Right cardiac atrium (tissue), 5 donors: Measurements from ENCODE around the gene ALDH1L2. TPM values are rescaled to one million over a fixed set of nuclear protein-coding genes. Genes with fewer than 3 reads are reported as not detected.

ENCODE experiments used
- ATAC-seq, 2 donors: fragments of 200-7000 bp; cut with Tn5 transposase; one replicate each; pipeline versions ENCODE4 v1.8.0 to v1.9.1; 2020; ENCODE audit warnings: moderate library complexity in 2 of 2, mild to moderate bottlenecking in 1 of 2
- DNase-seq, 3 donors: peaks; one replicate each; pipeline ENCODE4 v3.0.0-alpha.2; 2020
- H3K27ac ChIP-seq: one replicate; pipeline ENCODE4 v1.5.1; 2013; ENCODE audit warnings: mild to moderate bottlenecking, low read length, control low read depth, moderate library complexity
- H3K27me3 ChIP-seq: one replicate; pipeline ENCODE4 v1.6.1; 2013; ENCODE audit not compliant: control insufficient read depth, insufficient read depth
- H3K4me1 ChIP-seq: one replicate; pipeline ENCODE4 v1.6.1; 2013; ENCODE audit warnings: low read length; ENCODE audit not compliant: control insufficient read depth, insufficient read depth
- H3K4me3 ChIP-seq: one replicate; pipeline ENCODE4 v1.5.1; 2013; ENCODE audit warnings: low read length, control low read depth
- H3K9me3 ChIP-seq: one replicate; pipeline ENCODE4 v1.6.1; 2013; ENCODE audit warnings: low read length; ENCODE audit not compliant: control insufficient read depth
- WGBS: extraction: QIAGEN DNeasy Blood & Tissue Kit; methylation state at CpG from one replicate; pipeline ENCODE4 v1.1.7; 2013; 5-methylcytosine and 5-hydroxymethylcytosine counted together
- intact Hi-C, 4 donors: fragments of 100-400 bp; cut with DNase I; formaldehyde crosslinking; loops; one replicate each; pipeline versions ENCODE4 v1.11.0 to v1.14.0; 2022 to 2023
- polyA plus RNA-seq: library from polyadenylated mRNA; stranded (reverse); fragments of 200-250 nt; gene quantifications from one replicate; pipeline ENCODE4 v1.2.3, GENCODE V29; 2013
- total RNA-seq, 4 donors: library from RNA; stranded (reverse); fragmentation: NEBNext Ultra II Directional; extraction: Animal tissue kit (Norgen Biotek cat#: 25700); gene quantifications; one replicate each; pipeline ENCODE4 v1.2.1, GENCODE V29; 2021
- donor health status: healthy with polysubstance abuse.
- donor health status: DM: no; HTN: yes; CAD: no.
- donor health status: DM: no; HTN: no; CAD: no.
- donor health status: DM: no; HTN: yes; CAD: no; lungs with severe emphysema.
- donor health status: DM: yes; HTN: yes; CAD: no.

The ALDH1L2 gene
- total and polyA plus RNA-seq, 5 donors = 1.2 to 5.8 (median 4.9) TPM

DNA sequence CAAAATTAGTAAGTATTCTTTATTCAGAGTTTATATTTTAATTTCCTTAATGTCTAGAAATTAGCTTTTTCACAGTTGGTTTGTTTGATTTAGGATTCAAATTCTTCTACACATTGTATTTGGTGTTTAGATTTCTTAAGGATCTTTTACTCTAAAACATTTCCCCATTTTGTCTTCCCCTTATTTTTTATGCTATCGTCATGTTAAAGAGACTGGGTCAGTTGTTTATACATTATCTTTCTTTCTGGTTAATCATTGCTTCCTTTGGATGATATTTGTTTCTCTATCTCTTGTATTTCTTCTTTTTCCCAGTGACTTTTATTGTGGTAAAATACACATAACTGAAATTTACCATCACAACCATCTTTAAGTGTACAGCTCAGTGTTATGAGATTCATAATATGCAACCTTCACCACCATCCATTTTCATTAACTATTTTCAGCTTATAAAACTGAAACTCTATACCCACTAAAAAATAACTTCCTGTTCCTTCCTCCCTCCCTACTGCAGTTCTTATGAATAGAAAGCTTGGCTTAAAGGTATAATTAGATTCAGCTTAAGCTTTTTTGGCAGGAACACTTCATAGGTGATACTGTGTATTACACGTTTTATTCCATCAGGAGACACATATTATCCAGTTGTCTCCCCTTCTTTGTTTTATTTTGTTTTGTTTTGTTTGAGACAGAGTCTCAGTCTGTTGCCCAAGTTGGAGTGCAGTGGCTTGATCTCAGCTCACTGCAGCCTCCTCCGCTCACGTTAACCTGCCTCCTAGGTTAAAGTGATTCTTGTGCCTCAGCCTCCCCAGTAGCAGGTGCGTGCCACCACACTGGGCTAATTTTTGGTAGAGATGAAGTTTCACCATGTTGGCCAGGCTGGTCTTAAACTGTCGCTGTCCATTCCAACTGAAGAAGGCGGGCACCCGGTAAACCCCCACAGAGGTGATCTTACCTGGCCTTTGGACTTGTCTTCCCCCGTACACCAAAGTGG lies 53.1 kb downstream of the ALDH1L2 start:
- intact Hi-C loops = no loop called here
- no peak for ATAC-seq
- Histone ChIP-seq H3K27me3 (no peaks in the 10 kb centered on the region), H3K9me3 (no peaks in the 10 kb centered on the region), H3K27ac (no peak overlapping the region), H3K4me3 (no peak overlapping the region), H3K4me1 (no peaks in the 10 kb centered on the region)
- 89% methylated on average over 9 of the region's 9 CpGs for WGBS
- no peak for DNase-seq

DNA sequence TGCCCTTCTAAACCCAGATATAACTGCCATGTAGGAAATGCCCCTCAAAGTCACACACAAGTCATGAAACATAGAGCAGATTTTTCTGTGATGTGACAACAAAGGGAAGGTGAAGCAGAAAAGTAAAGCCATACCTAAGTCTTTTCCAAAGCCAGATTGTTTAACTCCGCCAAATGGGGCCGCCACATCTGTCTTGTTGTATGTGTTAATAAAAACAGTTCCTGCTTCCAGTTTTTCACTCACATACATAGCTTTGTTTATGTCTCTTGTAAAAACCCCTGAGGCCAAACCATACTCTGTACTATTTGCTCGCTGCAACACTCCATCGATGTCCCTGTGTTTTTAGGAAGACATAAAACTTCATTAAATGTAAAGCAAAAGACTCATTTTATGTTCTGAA lies 57.8 kb downstream of the ALDH1L2 start:
- no peak overlapping the region for H3K4me3 ChIP-seq

DNA sequence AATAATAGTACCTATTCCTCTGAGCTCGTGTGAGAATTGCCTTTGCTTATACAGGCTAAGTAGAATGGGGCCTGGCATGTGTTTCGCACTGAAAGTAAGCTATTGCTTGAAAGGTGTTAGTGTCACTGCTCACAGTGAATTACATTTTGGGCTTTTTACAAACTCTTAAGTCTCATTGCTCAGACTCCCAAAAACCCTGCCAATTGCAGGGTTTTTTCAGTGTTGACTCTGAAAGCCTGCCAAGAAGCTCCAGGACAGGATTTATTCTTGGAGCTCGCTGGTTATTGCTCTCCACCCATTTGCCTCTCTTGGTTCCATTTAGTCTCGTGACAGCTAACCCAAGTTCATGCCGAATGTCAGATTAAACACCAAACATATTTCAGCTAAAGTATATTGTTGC lies 58.4 kb downstream of the ALDH1L2 start:
- peak overlapping the region; percentile 12 for H3K27ac ChIP-seq
- no peaks in the 10 kb centered on the region for H3K9me3 ChIP-seq
- 25% methylated on average over 5 of the region's 5 CpGs for WGBS
- DNase-seq (peak; percentile 34 to 52 (median 42)), ATAC-seq (peak; percentile 87 to 91)
- no peaks in the 10 kb centered on the region for H3K27me3 ChIP-seq
- no peak overlapping the region for H3K4me3 ChIP-seq
- intact Hi-C loops = no loop called here
- H3K4me1 ChIP-seq = no peaks in the 10 kb centered on the region

More for the DNA sequence above, 57.8 kb downstream of the ALDH1L2 start:
- H3K27ac ChIP-seq = no peak overlapping the region
- intact Hi-C loops = no loop called here
- DNase-seq (no peak), ATAC-seq (no peak)
- 87% methylated on average over 4 of the region's 4 CpGs for WGBS
- no peaks in the 10 kb centered on the region for H3K4me1 ChIP-seq
- H3K9me3 ChIP-seq = no peaks in the 10 kb centered on the region
- no peaks in the 10 kb centered on the region for H3K27me3 ChIP-seq

DNA sequence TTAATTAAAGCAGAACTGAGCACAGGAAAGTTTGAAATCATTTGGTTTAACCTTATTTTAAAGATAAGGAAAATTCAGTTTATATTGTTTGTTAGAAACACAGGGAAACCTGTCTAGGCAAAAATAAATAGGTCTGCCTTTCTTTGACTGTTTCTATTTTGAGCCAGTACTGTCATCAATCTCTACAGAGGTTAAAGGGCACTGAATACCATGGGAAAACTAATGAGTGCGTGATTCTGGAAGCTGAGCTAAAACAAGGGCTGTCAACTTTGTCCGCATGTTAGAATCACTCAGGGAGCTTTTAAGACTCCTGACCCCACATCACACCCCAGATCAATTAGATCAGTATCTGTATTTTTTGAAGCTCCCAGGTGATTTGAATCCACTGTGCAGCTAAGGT lies 59.3 kb downstream of the ALDH1L2 start:
- WGBS = 51% methylated on average over 2 of the region's 2 CpGs
- Histone ChIP-seq H3K4me1 (no peaks in the 10 kb centered on the region), H3K27me3 (no peaks in the 10 kb centered on the region), H3K9me3 (no peaks in the 10 kb centered on the region), H3K4me3 (no peak overlapping the region), H3K27ac (no peak overlapping the region)
- ATAC-seq = no peak
- no peak for DNase-seq
- intact Hi-C loops = no loop called here

DNA sequence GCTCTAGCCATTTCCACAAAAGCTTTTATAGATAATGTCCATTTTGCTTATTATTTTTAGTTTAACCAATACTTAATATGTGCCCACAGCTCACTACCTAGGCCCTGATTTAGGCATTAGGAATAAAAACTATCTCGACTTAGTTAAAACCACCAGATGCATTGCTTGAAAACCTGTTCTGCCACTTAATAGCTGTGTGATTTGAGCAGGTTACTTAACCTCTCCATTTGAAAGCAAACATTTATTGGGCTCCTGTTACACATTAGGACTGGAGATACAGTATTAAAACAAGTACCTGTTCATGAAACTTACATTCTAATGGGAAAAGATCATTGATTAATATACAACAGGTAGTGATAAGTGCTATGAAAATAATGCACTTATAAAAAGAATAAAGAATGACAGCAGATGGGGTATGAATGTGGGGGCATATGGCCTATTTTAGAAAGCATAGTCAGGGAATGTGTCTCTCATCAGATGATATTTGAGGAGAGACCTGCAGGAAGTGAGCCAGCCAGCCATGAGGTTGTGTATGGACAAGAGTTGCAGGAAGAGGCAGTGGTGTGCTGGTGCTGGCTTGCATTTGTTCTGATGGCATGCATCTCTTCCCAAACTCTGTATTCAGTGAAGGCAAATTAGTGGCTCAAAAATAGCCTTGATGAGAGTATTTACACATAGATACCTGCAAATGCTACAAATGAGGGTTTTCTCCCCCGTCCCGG lies 63.9 kb downstream of the ALDH1L2 start:
- Histone ChIP-seq H3K27ac (no peak overlapping the region), H3K27me3 (no peaks in the 10 kb centered on the region), H3K4me3 (no peak overlapping the region), H3K9me3 (no peaks in the 10 kb centered on the region), H3K4me1 (peaks cover 4% of the 10 kb centered on the region)
- WGBS = 99% methylated on average over 3 of the region's 3 CpGs
- DNase-seq = no peak
- ATAC-seq = no peak
- intact Hi-C loops = no loop called here

DNA sequence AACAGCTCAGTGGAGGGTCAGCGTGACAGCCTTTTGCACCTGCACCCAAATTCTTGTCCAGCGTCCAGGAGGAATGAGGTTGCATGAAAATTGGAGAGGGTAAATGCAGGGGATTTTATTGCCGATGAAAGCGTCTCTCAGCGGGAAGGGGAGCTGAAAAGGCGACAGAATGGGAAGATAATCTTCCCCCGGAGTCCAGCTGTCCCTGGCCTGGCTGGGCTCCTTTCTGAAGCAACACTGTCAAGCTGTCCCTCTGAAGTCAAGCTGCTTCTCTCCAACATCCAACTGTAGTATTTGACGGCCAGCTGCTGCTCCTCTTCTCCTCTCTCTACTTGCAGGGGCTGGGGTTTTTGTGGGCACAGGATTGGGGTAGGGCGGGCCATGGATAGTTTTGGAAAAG lies 65.5 kb downstream of the ALDH1L2 start:
- Histone ChIP-seq H3K4me1 (peaks cover 4% of the 10 kb centered on the region), H3K9me3 (no peaks in the 10 kb centered on the region), H3K4me3 (no peak overlapping the region), H3K27ac (no peak overlapping the region), H3K27me3 (no peaks in the 10 kb centered on the region)
- no peak for DNase-seq
- intact Hi-C loops = no loop called here
- no peak for ATAC-seq
- WGBS = 67% methylated on average over 9 of the region's 9 CpGs

DNA sequence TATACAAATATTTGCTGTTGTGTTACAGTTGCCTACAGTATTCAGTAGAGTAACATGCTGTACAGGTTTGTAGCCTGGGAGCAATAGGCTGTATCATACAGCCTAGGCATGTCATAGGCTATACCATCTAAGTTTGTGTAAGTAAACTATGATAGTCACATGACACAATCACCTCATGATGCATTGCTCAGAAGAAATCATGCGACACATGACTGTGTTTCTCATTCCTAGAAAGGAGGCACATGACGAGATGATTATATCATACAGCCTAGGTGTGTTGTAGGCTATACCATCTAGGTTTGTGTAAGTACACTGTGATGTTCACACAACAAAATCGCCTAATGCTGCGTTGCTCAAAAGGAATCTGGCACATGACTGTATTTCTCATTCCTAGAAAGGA lies 66.2 kb downstream of the ALDH1L2 start:
- intact Hi-C loops = no loop called here
- ATAC-seq = no peak
- H3K4me1 ChIP-seq = peaks cover 4% of the 10 kb centered on the region
- no peaks in the 10 kb centered on the region for H3K9me3 ChIP-seq
- no peak overlapping the region for H3K4me3 ChIP-seq
- WGBS = 84% methylated on average over 4 of the region's 4 CpGs
- no peaks in the 10 kb centered on the region for H3K27me3 ChIP-seq
- H3K27ac ChIP-seq = no peak overlapping the region
- no peak for DNase-seq

DNA sequence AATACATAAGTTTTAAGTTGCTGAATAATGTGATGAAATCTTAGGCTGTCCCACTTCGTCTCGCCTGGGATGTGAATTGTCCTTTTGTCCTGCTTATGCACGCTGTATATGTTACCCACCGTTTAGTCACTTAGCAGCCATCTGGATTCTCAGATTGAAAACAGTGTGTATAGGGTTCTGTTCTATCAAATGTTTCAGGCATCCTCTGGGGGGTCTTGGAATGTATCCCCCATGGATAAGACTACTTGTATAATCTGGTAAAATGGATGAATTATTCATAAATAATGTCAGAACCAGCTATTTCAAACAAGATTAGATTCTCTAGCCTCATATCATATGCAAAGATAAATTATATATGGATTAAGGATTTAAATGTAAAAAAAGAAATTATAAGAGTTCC lies 68.7 kb downstream of the ALDH1L2 start:
- Histone ChIP-seq H3K27me3 (no peaks in the 10 kb centered on the region), H3K4me1 (peaks cover 4% of the 10 kb centered on the region), H3K27ac (no peak overlapping the region), H3K4me3 (no peak overlapping the region), H3K9me3 (no peaks in the 10 kb centered on the region)
- no peak for DNase-seq
- no peak for ATAC-seq
- WGBS = 90% methylated on average over 4 of the region's 4 CpGs
- intact Hi-C loops = no loop called here

DNA sequence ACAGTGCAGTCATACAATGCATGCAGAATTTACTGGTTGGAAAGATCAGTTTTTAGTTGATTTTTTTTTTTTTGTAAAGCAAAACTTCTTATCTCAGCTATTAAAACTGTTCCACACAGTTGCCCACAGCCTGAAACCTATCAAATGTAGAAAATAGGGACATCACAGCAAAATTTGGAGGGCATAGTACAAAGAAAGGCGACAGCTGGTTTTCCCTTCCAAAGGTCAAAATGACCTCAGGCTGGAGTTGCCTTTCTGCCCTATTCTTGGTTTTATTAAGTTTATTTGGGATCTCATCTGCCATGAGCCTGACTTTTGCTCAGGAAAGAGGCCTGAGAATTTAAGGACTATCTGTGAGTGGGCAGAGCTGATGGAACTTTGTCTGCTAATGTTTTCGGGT lies 69.7 kb downstream of the ALDH1L2 start:
- Histone ChIP-seq H3K4me3 (no peak overlapping the region), H3K4me1 (peaks cover 4% of the 10 kb centered on the region), H3K27ac (no peak overlapping the region), H3K9me3 (no peaks in the 10 kb centered on the region), H3K27me3 (no peaks in the 10 kb centered on the region)
- ATAC-seq = no peak
- WGBS = 88% methylated on average over 2 of the region's 2 CpGs
- intact Hi-C loops = no loop called here
- no peak for DNase-seq

DNA sequence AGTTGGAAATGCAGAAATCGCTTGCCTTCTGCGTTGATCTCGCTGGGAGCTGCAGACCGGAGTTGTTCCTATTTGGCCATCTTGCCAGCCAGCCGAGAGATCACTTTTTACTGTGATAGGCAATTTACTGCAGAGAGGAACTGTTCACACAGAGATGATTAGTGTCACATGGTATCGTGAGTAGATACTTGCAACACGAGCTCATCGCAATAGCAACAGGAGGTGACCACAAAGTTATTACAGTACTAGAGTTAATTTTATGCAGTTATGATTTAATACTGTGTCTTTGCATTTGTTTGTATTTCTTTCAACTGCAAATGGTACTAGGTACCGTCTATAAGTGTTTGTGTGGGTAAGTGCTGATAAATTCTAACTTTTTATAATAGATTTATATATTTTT lies 70.4 kb downstream of the ALDH1L2 start:
- H3K4me3 ChIP-seq = no peak overlapping the region
- no peak for ATAC-seq
- intact Hi-C loops = no loop called here
- H3K4me1 ChIP-seq = peaks cover 3% of the 10 kb centered on the region
- no peaks in the 10 kb centered on the region for H3K27me3 ChIP-seq
- no peak overlapping the region for H3K27ac ChIP-seq
- no peaks in the 10 kb centered on the region for H3K9me3 ChIP-seq
- 89% methylated on average over 9 of the region's 9 CpGs for WGBS
- no peak for DNase-seq

DNA sequence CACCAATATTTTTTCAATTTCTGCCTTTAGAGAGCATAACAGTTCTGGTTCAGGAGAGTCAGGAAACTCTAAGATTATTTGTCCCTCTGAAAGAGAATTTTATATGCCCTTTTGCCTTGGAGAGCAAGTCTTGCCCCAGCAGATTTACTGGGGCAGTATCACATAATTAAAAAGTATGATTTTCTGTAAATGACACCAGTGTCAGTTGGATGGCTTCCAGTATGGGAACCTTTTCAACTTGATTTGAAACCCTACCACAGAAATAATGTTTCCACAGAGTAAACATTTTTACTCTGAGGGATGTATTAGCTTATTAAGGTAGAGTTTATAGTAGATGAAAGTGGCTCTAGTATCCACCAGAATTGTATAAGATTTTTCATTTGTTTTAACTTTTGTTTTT lies 82.8 kb downstream of the ALDH1L2 start:
- DNase-seq = no peak
- Histone ChIP-seq H3K27ac (no peak overlapping the region), H3K27me3 (no peaks in the 10 kb centered on the region), H3K9me3 (no peaks in the 10 kb centered on the region), H3K4me1 (no peaks in the 10 kb centered on the region), H3K4me3 (no peak overlapping the region)
- intact Hi-C loops = no loop called here
- no peak for ATAC-seq
